ENCODE data around the gene EFL1. TPM values are rescaled to one million over a fixed set of nuclear protein-coding genes. Genes with fewer than 3 reads are reported as not detected.
"Not testable (repeated sequence)": the region's sequence is repeated elsewhere in the genome, so short reads cannot be mapped to it uniquely, and the experiment has no call there.

EFL1 gene
- total RNA-seq, 2 donors from 2014 or later, result 27.4 to 38.9 TPM

GRCh38 chr15:82221535-82221934 lies 41.0 kb downstream of the EFL1 start:
- H3K9ac ChIP-seq (ENCODE audit: low read depth in 2 of 2, low read length in 2 of 2); H3K9me3 ChIP-seq; H3K4me3 ChIP-seq; H3K27me3 ChIP-seq; H3K36me3 ChIP-seq; intact Hi-C loops (cut with DNase I); H3K4me1 ChIP-seq; H3K27ac ChIP-seq: not testable (repeated sequence)
- DNase-seq, result peak; percentile 47
- peak; percentile 30 for TF ChIP-seq CTCF (IDR thresholded peaks at IDR 0.05)

- H3K4me3 ChIP-seq; H3K27me3 ChIP-seq; H3K36me3 ChIP-seq; H3K9ac ChIP-seq (ENCODE audit: low read depth in 2 of 2, low read length in 2 of 2); intact Hi-C loops (cut with DNase I); H3K4me1 ChIP-seq; H3K9me3 ChIP-seq; H3K27ac ChIP-seq; DNase-seq: not testable (repeated sequence)
Observed at GRCh38 chr15:82216092-82216491, 46.4 kb downstream of the EFL1 start.

GRCh38 chr15:82212201-82212600 lies 50.3 kb downstream of the EFL1 start:
- H3K4me3 ChIP-seq; H3K27ac ChIP-seq; H3K9ac ChIP-seq (ENCODE audit: low read depth in 2 of 2, low read length in 2 of 2); H3K27me3 ChIP-seq; intact Hi-C loops (cut with DNase I); DNase-seq; H3K4me1 ChIP-seq; H3K9me3 ChIP-seq; H3K36me3 ChIP-seq: not testable (repeated sequence)

- H3K9ac ChIP-seq (ENCODE audit: low read depth in 2 of 2, low read length in 2 of 2); H3K4me1 ChIP-seq; H3K9me3 ChIP-seq; H3K4me3 ChIP-seq; H3K27ac ChIP-seq; H3K36me3 ChIP-seq; intact Hi-C loops (cut with DNase I); H3K27me3 ChIP-seq: not testable (repeated sequence)
- DNase-seq, result peak; percentile 43
Observed at GRCh38 chr15:82210066-82210597, 52.4 kb downstream of the EFL1 start.

- H3K27me3 ChIP-seq; DNase-seq; H3K9me3 ChIP-seq; H3K36me3 ChIP-seq; intact Hi-C loops (cut with DNase I); H3K4me3 ChIP-seq; H3K27ac ChIP-seq; H3K4me1 ChIP-seq; H3K9ac ChIP-seq (ENCODE audit: low read depth in 2 of 2, low read length in 2 of 2): not testable (repeated sequence)
Observed at GRCh38 chr15:82204575-82204974, 58.0 kb downstream of the EFL1 start.

GRCh38 chr15:82197733-82198594 lies 64.6 kb downstream of the EFL1 start:
- H3K27me3 ChIP-seq, result no peaks in the 10 kb centered on the region
- intact Hi-C loops (cut with DNase I), result loop anchor here (10.0 kb wide), 1 partner anchor 83 kb away; no protein-coding TSS in a partner anchor
- no peaks in the 10 kb centered on the region for H3K4me1 ChIP-seq
- H3K9me3 ChIP-seq, result no peaks in the 10 kb centered on the region
- no peak overlapping the region for H3K4me3 ChIP-seq
- H3K9ac ChIP-seq (ENCODE audit: low read depth in 2 of 2, low read length in 2 of 2), result no peak overlapping the region
- H3K36me3 ChIP-seq, result no peaks in the 10 kb centered on the region
- TF ChIP-seq CTCF (IDR thresholded peaks at IDR 0.05), result peak; percentile 52
- DNase-seq, result peak; percentile 71
- no peak overlapping the region for H3K27ac ChIP-seq

- Histone ChIP-seq H3K9me3 (no peaks in the 10 kb centered on the region), H3K27ac (no peak overlapping the region), H3K27me3 (no peaks in the 10 kb centered on the region), H3K9ac (ENCODE audit: low read depth in 2 of 2, low read length in 2 of 2) (no peak overlapping the region), H3K4me3 (no peak overlapping the region), H3K36me3 (no peaks in the 10 kb centered on the region), H3K4me1 (no peaks in the 10 kb centered on the region)
- intact Hi-C loops (cut with DNase I), result loop anchor here (10.0 kb wide), 1 partner anchor 82 kb away; no protein-coding TSS in a partner anchor
- no peak for DNase-seq
- no peak for TF ChIP-seq CTCF (IDR thresholded peaks at IDR 0.05)
Observed at GRCh38 chr15:82196353-82196752, 66.2 kb downstream of the EFL1 start.

GRCh38 chr15:82195818-82196217 lies 66.7 kb downstream of the EFL1 start:
- not testable (repeated sequence) for H3K36me3 ChIP-seq; DNase-seq; H3K4me3 ChIP-seq; H3K27ac ChIP-seq; H3K27me3 ChIP-seq; H3K4me1 ChIP-seq; H3K9ac ChIP-seq (ENCODE audit: low read depth in 2 of 2, low read length in 2 of 2); H3K9me3 ChIP-seq
- intact Hi-C loops (cut with DNase I), result loop anchor here (10.0 kb wide), 1 partner anchor 81 kb away; no protein-coding TSS in a partner anchor

- not testable (repeated sequence) for H3K9ac ChIP-seq (ENCODE audit: low read depth in 2 of 2, low read length in 2 of 2); DNase-seq; H3K9me3 ChIP-seq; H3K4me1 ChIP-seq; H3K27me3 ChIP-seq; H3K4me3 ChIP-seq; H3K27ac ChIP-seq; H3K36me3 ChIP-seq
- intact Hi-C loops (cut with DNase I), result loop anchor here (10.0 kb wide), 1 partner anchor 80 kb away; no protein-coding TSS in a partner anchor
Observed at GRCh38 chr15:82194488-82194887, 68.0 kb downstream of the EFL1 start.

GRCh38 chr15:82193435-82193834 lies 69.1 kb downstream of the EFL1 start:
- H3K27ac ChIP-seq, result not testable (repeated sequence)

More at GRCh38 chr15:82193435-82193834, 69.1 kb downstream of the EFL1 start:
- not testable (repeated sequence) for H3K36me3 ChIP-seq; H3K9me3 ChIP-seq; H3K4me3 ChIP-seq; H3K9ac ChIP-seq (ENCODE audit: low read depth in 2 of 2, low read length in 2 of 2); H3K27me3 ChIP-seq; H3K4me1 ChIP-seq; DNase-seq
- intact Hi-C loops (cut with DNase I), result loop anchor here (10.0 kb wide), 1 partner anchor 79 kb away; no protein-coding TSS in a partner anchor

All from colonic mucosa (tissue), 4 donors.